ENCODE results near the gene SGMS2.

- no peak for TF ChIP-seq POLR2A (IDR thresholded peaks at IDR 0.05; ENCODE audit: low read depth, low read length)
- no peak for TF ChIP-seq SPI1 (IDR thresholded peaks at IDR 0.05; ENCODE audit: low read depth, low read length)
- TF ChIP-seq POLR2AphosphoS5 (IDR thresholded peaks at IDR 0.05; ENCODE audit: low read depth, low read length), result no peak
- TF ChIP-seq PAX5 (IDR thresholded peaks at IDR 0.05; ENCODE audit: insufficient read depth, low read length, severe bottlenecking), result no peak
- no peak for TF ChIP-seq TAF1 (IDR thresholded peaks at IDR 0.05; ENCODE audit: low read depth, low read length)
- no peak for TF ChIP-seq POU2F2 (IDR thresholded peaks at IDR 0.05; ENCODE audit: low read depth, low read length)
These were observed 20.9 kb downstream of the SGMS2 start for GRCh38 chr4:107845681-107846080.
